ENCODE results near the gene GARRE1.
"Not testable (repeated sequence)": the region's sequence is repeated elsewhere in the genome, so short reads cannot be mapped to it uniquely, and the experiment has no call there.

GARRE1 gene

GRCh38 chr19:34230820-34231219, 23.5 kb upstream of the GARRE1 start:
- no peak for DNase-seq (ENCODE audit: low read depth, low spot score)

GRCh38 chr19:34231439-34231838, 22.9 kb upstream of the GARRE1 start:
- DNase-seq (ENCODE audit: low read depth, low spot score): no peak

- peak; percentile 96 for DNase-seq (ENCODE audit: low read depth, low spot score)
Observed at GRCh38 chr19:34232566-34233481, 21.5 kb upstream of the GARRE1 start.

GRCh38 chr19:34235425-34235940, 18.9 kb upstream of the GARRE1 start:
- DNase-seq (ENCODE audit: low read depth, low spot score): no peak

- DNase-seq (ENCODE audit: low read depth, low spot score): peak; percentile 74
Observed at GRCh38 chr19:34236035-34236987, 18.0 kb upstream of the GARRE1 start.

- no peak for DNase-seq (ENCODE audit: low read depth, low spot score)
Observed at GRCh38 chr19:34237283-34237682, 17.1 kb upstream of the GARRE1 start.

GRCh38 chr19:34237939-34238338, 16.4 kb upstream of the GARRE1 start:
- no peak for DNase-seq (ENCODE audit: low read depth, low spot score)

- no peak for DNase-seq (ENCODE audit: low read depth, low spot score)
Observed at GRCh38 chr19:34241513-34242337, 12.6 kb upstream of the GARRE1 start.

- peak; percentile 53 for DNase-seq (ENCODE audit: low read depth, low spot score)
Observed at GRCh38 chr19:34243138-34243875, 11.0 kb upstream of the GARRE1 start.

- DNase-seq (ENCODE audit: low read depth, low spot score): no peak
Observed at GRCh38 chr19:34243876-34244578, 10.3 kb upstream of the GARRE1 start.

GRCh38 chr19:34244611-34245299, 9.6 kb upstream of the GARRE1 start:
- DNase-seq (ENCODE audit: low read depth, low spot score): no peak

- no peak for DNase-seq (ENCODE audit: low read depth, low spot score)
Observed at GRCh38 chr19:34246340-34246739, 8.0 kb upstream of the GARRE1 start.

- no peak for DNase-seq (ENCODE audit: low read depth, low spot score)
Observed at GRCh38 chr19:34248941-34249340, 5.4 kb upstream of the GARRE1 start.

- not testable (repeated sequence) for DNase-seq (ENCODE audit: low read depth, low spot score)
Observed at GRCh38 chr19:34253167-34253566, 1.2 kb upstream of the GARRE1 start.

GRCh38 chr19:34253681-34254045, 691 bp upstream of the GARRE1 start:
- DNase-seq (ENCODE audit: low read depth, low spot score): not testable (repeated sequence)

- DNase-seq (ENCODE audit: low read depth, low spot score): peak; percentile 75
Observed at GRCh38 chr19:34254698-34255432, 511 bp downstream of the GARRE1 start.

GRCh38 chr19:34255546-34255945, 1.2 kb downstream of the GARRE1 start:
- DNase-seq (ENCODE audit: low read depth, low spot score): no peak

- DNase-seq (ENCODE audit: low read depth, low spot score): no peak
Observed at GRCh38 chr19:34256835-34257558, 2.6 kb downstream of the GARRE1 start.
